ENCODE measurements around the gene MSRB1. TPM values are rescaled to one million over a fixed set of nuclear protein-coding genes. Genes with fewer than 3 reads are reported as not detected.

MSRB1 gene
- total and polyA plus RNA-seq, 2 of the 13 experiments (the other 11 are each of a cell fraction or from before 2014, with no cell fraction given): 32.1 to 75.4 TPM

GRCh38 chr16:1959269-1960039, 16.5 kb upstream of the MSRB1 start, which contains the start of gene NDUFB10 (continued):
- TF ChIP-seq ASH2L (IDR thresholded peaks at IDR 0.05; ENCODE audit: insufficient read length, low read depth, low read length) (peak; percentile 54), DRAP1 (CRISPR knock-in tag; IDR thresholded peaks at IDR 0.05) (peak; percentile 71; the same call in 1 of the 2 replicates), CC2D1A (CRISPR knock-in tag; IDR thresholded peaks at IDR 0.05) (no peak), ZNF598 (CRISPR knock-in tag; IDR thresholded peaks at IDR 0.05; ENCODE audit: borderline replicate concordance) (no peak), PATZ1 (CRISPR knock-in tag; IDR thresholded peaks at IDR 0.05) (no peak; the same call in 1 of the 2 replicates), HOXA3 (CRISPR knock-in tag; IDR thresholded peaks at IDR 0.05) (peak; percentile 94), SIX1 (CRISPR knock-in tag; IDR thresholded peaks at IDR 0.05; ENCODE audit: borderline replicate concordance) (no peak), ZNF639 (CRISPR knock-in tag; conservative IDR thresholded peaks at IDR 0.05) (peak; percentile 89), ZFP36L1 (CRISPR knock-in tag; IDR thresholded peaks at IDR 0.05) (no peak), ZBTB25 (CRISPR knock-in tag; IDR thresholded peaks at IDR 0.05) (peak; percentile 56; the same call in 1 of the 2 replicates), ZNF646 (CRISPR knock-in tag; IDR thresholded peaks at IDR 0.05) (no peak), ZNF274 (CRISPR knock-in tag; IDR thresholded peaks at IDR 0.05) (peak; percentile 80; the same call in 1 of the 2 replicates), TAF1 (CRISPR knock-in tag; IDR thresholded peaks at IDR 0.05) (peak; percentile 96), PPARG (CRISPR knock-in tag; conservative IDR thresholded peaks at IDR 0.05) (0 out of 2 replicates have a peak, but pooled peaks have one; percentile 42), SP2 (CRISPR knock-in tag; IDR thresholded peaks at IDR 0.05) (peak; percentile 51; the same call in 1 of the 2 replicates), JARID2 (CRISPR knock-in tag; IDR thresholded peaks at IDR 0.05; ENCODE audit: insufficient replicate concordance) (peak; percentile 69)

All from HepG2 (cell line).